Renal pelvis (tissue), 4 donors: ENCODE measurements around the gene TBC1D4. TPM values are rescaled to one million over a fixed set of nuclear protein-coding genes. Genes with fewer than 3 reads are reported as not detected.
A peak's percentile ranks its signal among the peaks of the same experiment; 100 is the strongest.

Source experiments
- DNase-seq: peaks from one replicate; pipeline ENCODE4 v3.0.0-alpha.2; 2013
- polyA plus RNA-seq, 3 donors: library from polyadenylated mRNA; unstranded; fragments of 120-200 nt; gene quantifications; one replicate each; pipeline ENCODE4 v1.2.1, GENCODE V29; 2013; ENCODE audit not compliant: insufficient read length in 3 of 3

Gene TBC1D4
- polyA plus RNA-seq, 3 donors: 46.9 to 50.4 (median 48.1) TPM

GRCh38 chr13:75489502-75490263, 7.7 kb upstream of the TBC1D4 start:
- DNase-seq: no peak

DNA sequence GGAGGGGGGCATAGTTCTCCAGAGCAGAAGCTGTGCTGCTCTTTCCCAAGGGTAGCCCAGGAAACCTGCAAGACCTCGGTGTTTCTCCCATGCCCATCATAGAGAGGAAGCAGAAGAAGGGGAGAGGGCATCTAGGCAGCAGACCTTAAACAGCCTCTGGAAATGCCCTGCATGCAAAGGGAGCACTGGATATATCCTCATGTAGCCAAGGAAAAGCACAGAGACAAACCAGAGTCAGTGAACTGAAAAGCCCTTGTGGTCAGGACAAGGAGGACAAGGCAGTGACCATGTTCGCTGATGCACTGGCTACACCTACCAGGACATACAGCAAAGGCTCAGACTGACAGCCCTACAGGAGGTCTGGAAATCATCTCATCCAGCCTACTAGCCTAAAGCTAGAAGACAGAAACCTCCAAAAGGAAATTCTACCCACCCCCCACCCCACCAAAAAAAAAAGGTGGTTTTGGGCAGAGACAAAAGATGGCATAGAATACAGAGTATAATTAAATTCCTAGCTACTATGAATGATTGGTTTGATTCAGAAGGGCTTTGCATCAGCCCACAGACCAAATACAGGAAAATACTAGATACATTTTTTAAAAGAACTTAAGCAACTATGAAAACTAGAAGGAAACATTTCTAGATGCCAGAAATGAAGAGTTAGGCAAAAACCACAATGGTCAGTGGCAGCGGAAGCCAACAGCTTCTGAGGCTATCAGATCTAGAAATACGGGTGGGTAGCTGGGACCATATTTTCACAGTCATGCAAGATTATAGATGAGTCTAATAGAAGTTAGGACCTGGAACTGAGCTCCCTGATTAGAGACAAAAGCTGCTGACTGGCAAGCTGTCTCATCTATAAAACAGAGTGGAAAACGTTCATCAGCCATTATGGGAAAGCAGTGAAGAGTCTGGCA, 4.4 kb upstream of the TBC1D4 start:
- DNase-seq: no peak

DNA sequence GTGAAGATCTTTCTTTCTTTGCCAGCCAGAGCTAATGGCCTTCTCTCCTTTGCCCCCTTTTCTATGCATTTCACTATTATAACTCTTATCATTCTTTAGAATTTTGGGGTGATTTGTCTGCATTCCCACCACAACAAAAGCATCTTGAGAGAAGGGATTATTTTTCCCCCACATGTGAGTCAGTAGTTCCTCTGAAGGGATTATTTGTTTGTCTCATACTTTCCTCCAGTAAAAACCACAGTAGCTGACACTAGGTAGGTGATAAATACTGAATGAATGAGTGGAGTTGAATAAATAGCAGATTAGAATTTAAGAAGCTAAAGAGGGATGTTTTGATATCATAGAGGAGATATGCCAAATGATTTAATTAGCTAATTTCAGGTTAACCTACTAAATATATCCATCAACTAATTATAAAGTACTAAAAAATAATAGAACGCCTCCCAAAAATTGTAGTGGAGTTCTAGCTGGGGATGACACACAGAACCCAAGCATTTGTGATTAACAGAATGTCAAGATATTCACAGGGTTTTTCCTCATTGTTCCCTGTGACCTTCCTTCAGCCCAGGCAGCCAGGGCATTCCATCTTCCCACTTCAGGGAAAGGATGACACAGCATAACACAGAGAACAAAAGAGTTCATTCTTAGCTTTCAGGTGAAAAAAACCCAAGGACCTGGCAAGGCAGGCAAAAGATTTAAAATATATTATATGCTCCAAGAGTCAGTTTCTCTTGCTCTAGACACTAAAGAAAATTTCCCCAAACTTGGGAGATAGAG, 3.5 kb upstream of the TBC1D4 start:
- no peak for DNase-seq

DNA sequence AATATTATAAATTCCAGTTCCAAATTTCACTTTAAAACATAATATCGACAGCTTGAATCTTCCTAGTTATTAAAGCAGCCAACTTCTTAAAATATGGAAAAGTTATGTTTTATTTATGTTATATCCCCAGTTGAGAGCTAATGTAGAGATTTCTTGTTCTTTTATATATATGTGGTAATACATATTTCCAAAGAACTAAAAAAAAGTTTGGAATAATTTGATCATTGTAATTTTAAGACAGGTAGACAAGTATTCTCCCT, 781 bp upstream of the TBC1D4 start:
- DNase-seq: no peak

DNA sequence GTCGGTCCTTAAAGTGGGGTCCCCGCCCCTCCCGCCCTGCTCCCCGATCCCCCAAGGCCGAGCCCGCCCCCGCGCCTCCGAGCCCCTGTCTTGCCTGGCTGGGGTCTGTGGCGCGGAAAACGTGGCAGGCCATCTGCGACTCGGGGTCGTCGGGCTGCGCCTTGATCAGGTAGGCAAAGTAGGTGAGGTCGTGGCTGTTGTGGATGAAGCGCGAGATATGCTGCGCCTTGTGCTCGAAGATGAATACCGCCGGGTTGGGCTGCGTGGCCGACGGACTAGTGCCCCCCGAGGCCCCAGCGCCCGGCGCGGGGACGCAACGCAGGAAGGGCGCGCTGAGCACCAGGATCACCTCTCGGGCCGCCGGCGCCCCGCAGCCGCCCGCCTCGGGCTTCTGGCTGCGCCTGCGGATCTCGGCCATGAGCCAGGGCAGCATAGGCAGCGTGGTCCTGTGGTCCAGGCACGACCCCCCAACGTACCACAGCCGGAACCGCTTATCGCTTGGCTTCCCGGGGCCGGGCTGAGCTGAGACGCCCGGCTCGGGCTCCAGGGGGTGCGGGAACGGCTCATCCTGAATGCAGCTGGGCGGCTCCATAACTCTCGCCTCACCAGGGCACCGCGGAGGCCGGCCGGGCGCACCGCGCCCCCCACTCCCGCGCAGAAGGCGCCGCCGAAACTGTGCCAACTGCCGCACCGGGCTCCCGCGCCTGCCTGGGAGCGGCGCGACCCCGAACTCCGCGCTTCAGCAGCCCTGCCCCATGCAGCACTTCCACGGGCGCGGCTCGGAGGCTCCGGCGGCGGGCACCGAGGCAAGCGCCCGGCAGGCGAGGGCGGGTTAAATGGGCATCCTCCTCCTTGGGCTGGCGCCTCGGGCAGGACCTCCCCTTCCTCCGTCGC, 546 bp downstream of the TBC1D4 start:
- DNase-seq: peak; percentile 42

DNA sequence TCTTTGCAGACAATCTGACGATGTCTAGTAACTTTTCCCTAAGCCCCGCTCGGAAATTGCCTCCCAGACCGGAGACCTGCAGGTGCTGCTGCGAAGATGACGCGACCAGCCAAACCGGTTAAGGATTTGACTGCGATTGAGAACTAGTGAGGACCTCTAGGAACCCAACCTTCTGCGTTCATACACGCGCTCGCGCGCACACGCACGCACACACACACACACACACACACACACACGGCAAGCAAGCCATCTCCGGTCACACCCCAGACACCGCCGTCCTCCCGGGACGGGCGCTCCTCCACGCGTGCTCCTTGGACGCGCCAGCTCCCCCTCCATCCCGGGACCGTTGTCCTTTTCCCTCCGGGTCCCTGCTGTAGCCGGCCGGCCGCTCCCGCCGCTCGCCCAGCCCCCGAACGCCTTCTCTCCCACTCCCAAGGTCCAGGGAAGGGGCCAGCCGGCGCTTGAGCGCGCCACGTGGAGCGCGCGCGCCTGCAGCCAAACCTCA, 1.2 kb downstream of the TBC1D4 start:
- peak; percentile 61 for DNase-seq

GRCh38 chr13:75479102-75479740, 2.7 kb downstream of the TBC1D4 start:
- DNase-seq: no peak

- no peak for DNase-seq
Observed at GRCh38 chr13:75478659-75479058, 3.3 kb downstream of the TBC1D4 start.

DNA sequence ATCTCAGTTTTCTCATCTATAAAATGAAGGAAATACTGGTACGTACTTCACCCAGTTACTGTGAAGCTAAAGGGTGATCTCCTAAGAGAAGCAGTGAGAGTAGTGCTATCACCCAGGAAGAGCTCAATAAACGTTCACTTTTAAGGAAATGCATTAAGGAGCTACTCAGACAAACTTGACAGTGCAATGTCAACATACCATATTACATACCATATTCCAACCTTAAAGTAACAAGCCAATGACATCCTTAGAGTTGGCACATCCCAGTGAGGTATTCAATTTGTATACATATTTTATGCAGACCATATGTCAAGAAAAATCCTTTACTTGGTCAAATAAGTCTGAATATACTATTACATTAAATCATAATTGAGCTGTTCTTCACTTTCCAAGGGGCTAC, 7.0 kb downstream of the TBC1D4 start:
- no peak for DNase-seq

GRCh38 chr13:75473468-75473867, 8.5 kb downstream of the TBC1D4 start:
- DNase-seq: no peak

GRCh38 chr13:75470676-75471075, 11.3 kb downstream of the TBC1D4 start:
- DNase-seq: no peak

GRCh38 chr13:75469047-75469446, 12.9 kb downstream of the TBC1D4 start:
- no peak for DNase-seq

DNA sequence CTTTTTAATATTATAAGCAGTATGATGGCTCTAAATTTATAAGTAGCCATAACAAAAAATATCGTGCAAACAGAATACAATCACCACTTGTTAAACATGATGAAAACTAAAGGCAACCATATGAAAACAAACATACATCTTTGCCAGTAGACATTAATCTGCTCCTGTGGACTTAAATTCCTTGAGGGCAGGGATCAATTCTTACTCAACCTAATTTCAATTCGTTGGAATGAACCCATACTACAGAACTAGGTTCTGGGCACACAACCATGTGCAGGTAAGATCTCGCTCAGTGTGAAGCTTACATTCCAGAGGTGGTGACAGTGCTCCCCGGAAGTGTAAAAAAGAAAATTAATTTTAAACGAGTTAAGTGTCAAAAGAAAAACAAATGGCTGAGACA, 13.4 kb downstream of the TBC1D4 start:
- no peak for DNase-seq

GRCh38 chr13:75468098-75468497, 13.9 kb downstream of the TBC1D4 start:
- no peak for DNase-seq

- no peak for DNase-seq
Observed at GRCh38 chr13:75467040-75467728, 14.8 kb downstream of the TBC1D4 start.

DNA sequence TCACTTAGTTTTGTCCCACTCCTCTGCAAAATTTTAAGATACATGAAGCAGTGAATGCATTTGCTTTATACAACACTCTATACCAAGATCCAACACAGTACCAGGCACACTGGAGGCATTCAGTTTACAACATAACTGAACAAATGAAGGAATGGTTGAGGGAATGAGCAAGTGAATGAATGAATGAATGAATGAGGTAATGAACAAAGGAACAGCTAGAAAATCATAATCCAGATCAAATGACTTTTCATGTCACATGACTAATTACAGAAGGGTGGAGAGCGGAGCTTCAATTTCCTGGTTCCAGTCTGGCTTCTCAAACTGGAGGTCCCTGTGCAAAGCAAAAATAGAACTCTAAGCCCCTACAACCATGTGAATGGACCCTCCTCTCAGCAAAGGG, 16.7 kb downstream of the TBC1D4 start:
- DNase-seq: no peak

DNA sequence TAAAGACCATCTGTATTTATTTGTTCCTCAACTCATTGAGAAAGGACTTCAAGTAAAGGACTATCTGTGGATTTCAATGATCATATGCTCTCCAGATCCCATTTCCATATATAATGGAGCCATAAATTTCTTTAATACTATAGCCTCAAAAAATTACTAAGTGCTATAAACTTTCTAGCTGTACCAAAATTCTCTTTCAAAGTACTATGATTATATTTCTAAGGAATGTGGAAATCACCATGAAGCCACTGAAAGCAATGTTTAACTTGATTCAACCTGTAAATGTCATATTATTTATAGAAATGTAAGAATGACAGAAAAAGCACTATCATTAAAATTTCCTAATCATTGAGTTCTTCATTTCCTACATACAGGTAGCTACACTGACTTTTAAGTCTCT, 20.7 kb downstream of the TBC1D4 start:
- DNase-seq: no peak

DNA sequence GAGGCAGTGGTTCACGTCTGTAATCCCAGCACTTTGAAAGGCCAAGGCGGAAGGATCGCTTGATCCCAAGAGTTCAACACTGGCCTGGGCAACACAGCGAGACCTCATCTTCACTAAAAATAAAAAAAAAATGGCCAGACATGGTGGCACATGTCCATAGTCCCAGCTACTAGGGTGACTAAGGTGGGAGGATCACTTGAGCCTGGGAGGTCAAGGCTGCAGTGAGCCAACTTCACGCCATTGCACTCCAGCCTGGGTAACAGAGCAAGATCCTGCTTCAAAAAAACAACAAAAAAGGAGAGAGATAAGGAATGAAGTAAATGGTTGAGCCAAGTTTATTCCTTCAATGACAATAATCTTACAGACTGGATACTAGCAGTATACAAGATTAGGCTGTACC, 21.3 kb downstream of the TBC1D4 start:
- no peak for DNase-seq

- DNase-seq: no peak
Observed at GRCh38 chr13:75458696-75459422, 23.1 kb downstream of the TBC1D4 start.

DNA sequence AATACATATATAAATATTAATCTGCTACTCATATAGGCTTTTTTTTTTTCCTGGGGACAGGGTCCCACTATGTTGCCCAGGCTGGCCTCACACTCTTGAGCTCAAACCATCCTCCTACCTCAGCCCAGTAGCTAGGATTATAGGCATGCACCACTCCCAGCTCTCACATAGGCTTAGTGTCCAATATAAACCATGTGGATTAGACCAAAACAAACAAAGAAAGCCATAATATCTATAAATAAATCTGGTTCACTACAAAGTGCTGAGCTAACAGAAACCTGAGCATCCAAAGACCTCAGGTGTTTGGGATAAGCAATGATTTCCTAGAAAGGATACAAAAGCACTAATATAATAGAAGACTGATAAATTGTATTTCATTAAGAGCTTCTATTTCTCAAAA, 26.0 kb downstream of the TBC1D4 start:
- DNase-seq: no peak
